NCI-H1417 (cell line): ENCODE results near the gene AURKAIP1.
"Not testable (repeated sequence)": the region's sequence is repeated elsewhere in the genome, so short reads cannot be mapped to it uniquely, and the experiment has no call there.

ENCODE experiments used
- DNase-seq, 3 experiments: peaks; one replicate each; lab custom pipeline; 2025; lab: John Stamatoyannopoulos, UW

AURKAIP1 gene

DNA sequence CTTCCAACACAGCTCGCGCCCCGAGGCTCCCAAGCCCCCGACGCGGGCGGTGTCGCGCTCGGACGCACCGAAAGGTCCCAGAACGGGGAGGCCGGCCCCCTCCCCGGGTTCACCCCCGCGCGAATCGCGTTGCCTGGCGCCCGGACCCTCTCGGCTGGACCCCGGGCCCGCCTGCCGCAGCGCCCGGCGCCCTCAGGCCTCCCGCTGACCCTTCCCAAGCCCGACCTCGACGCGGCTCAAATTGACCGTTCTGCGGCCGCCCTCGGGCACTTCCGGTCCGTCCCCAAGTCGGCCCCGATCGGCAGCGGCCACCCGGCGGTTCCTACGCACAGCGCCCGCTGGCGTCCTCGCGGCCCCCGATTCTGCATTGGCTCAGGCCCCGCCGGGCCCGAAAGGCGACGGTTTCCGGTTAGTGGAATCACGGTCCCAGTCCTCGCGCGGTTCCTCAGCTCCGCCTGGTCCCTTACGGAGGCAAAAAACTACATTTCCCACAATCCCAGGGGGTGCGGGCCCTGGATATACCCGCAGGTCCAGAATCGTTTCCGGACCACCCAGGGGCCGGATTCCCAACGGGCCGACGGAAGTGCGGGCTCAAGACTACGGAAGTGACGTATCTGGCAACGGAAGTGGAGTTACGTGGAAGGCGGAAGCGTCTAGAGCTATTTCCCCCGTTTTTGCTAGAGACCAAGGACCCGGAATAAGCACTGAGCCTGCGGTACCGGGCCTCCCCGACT is at the start of gene AURKAIP1:
AURKAIP1 (minus strand) TSS at position 279 of the 734 bp plus-strand sequence. CDS start 451 bp downstream, outside the sequence.
- DNase-seq: peak; percentile 98 to 100 (median 100)

DNA sequence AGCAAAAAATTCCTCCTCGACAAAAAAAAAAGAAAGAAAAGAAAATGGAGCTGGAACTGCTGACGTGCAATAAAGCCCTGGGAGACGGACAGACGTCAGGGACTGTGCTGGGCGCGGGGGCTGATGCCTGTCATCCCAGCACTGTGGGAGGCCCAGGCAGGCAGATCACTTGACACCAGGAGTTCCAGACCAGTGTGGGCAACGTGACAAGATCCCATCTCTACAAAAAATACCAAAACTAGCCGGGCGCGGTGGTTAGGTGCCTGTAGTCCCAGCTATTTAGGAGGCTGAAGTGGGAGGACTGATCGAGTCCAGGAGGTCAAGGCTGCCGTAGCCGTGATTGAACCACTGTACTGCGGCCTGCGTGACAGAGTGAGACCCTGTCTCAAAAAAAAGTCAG is 49.7 kb upstream of the AURKAIP1 start:
- DNase-seq: no peak

DNA sequence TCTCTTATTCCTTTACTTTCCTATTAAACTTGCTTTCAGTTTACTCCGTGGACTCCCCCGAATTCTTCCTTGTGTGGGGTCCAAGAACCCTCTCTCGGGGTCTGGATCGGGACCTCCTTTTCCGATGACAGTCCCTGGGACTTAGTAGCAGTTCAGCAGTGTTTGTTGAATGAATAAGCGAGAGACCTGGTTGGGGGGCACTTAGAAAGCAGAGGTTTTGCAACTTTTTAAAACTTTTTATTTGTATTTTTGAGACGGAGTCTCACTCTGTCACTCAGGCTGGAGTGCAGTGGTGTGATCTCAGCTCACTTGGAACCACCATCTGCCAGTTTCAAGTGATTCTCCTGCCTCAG is 48.2 kb upstream of the AURKAIP1 start:
- DNase-seq: no peak

GRCh38 chr1:1422465-1423244 is 47.6 kb upstream of the AURKAIP1 start:
- DNase-seq: no peak

- DNase-seq: peak in 1 of 3 experiments; percentile 47
These were observed 47.0 kb upstream of the AURKAIP1 start for GRCh38 chr1:1421907-1422464.

DNA sequence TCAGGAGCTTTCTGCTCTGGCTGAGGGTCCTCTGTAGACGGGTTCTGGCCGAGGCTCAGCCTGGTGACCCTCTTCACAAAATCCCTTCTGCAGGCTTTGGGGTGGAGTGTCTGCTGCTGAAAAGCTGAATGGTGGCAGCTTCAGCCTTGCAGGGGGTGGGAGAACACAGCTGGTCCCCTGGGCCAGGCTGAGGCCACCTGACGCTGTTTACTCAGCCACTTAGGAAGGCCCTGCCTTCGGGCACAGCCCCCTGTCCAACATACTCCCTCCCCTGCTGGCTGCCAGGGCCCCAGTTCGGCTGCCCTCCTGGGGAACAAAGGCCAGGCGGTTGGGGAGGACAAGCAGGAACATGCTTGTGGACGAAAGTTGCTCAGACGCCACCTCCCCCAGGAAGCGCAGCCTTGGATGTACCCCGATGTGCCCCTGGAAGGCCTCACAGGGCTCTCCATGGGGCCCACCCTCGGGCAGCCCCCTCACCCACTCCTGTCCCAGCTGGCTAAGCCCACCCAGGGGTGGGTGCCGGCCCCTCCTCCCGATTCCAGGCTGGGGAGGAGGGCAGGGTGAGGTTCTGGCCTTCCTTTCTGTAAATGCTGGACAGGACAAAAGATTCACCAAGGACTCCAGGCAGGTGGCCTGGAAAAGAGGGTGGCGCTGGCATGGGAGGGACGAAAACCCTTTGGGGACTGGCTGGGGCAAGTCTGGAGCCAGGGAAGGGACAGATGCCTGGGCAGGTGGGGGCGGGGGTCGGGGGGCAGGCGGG is 46.3 kb upstream of the AURKAIP1 start, which contains the start of gene ANKRD65:
ANKRD65 (minus strand) TSS at position 130 of the 760 bp plus-strand sequence. CDS start 271 bp downstream, outside the sequence.
- DNase-seq: peak; percentile 25 to 97 (median 92)

DNA sequence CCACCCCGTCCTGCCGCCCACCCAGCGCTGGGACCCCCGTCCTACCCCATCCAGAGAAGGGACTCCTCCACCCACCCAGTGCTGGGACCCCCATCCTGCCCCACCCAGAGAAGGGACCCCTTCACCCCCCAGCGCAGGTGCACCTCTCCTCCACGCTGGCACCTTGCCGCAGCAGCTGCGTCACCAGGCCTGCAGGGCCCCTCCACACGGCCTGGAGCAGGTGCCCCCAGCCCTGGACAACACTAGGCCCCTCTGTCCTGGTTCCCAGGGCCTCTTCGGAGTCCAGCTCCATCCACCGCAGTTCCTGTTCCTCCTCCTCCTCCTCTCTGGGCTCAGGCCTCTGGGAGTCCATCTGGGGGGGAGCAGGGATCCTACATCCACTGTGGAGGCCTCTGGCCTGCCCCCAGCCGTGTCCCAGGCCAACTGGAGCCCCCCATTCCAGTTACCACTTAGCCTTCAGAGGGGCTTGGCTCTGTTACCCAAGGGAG is 45.7 kb upstream of the AURKAIP1 start:
- no peak for DNase-seq

DNA sequence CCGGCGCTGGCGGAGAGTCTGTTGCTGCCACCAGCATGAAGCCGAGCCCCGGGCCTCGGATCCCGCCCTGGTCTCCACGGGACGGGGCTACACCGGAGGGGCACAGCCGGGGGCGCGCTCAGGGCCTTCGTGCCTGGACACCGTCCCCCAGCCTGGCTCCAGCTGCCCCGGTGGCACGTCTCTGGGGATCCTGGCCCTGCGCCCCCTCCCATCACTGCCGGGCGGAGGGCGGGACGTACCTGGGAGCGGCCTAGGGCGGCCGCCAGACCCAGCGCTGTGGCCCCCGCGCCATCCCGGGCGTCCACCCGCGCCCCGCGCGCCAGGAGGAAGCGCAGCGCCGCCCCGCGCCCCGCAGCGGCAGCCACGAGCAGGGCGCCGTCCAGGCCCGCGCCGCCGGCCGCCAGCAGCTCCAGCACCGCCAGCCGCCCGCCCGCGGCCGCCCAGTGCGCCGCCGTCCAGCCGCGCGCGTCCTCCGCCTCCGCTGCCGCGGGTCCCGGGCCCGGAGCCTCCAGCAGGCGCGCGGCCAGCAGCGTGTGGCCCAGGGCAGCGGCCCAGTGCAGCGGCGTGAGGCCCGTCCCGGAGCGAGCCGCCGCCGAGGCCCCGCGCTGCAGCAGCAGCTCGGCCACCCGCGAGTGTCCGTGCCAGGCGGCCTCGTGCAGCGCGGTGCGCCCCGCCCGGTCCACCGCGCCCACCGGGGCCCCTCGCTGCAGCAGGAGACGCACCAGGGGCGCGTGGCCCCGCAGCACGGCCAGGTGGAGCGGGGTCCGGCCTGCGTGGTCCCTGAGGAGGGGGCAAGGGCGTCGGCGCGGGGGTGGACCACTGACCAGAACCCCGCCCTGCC is 45.0 kb upstream of the AURKAIP1 start:
- DNase-seq: peak in 1 of 3 experiments; percentile 36

DNA sequence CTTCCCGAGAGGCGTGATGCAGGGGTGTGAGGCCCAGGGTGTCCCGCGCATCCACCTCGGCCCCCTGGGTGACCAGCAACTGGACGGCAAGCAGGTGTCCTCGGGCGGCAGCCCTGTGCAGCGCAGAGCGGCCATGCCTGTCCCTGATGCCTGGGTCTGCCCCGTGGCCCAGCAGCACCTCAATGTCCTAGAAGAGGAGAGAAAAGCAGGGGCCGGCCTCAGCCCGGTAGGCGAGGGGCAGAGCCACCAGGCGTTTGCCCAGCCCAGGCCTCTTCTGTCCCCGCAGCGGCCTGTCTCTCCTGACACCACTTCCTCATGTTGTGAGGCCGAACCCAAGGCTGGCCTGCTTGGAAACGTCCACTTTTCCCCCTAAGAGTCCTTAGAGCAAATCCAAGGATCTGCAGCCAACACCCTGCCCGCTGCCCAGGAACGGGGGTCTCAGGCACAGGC is 44.4 kb upstream of the AURKAIP1 start:
- DNase-seq: no peak

DNA sequence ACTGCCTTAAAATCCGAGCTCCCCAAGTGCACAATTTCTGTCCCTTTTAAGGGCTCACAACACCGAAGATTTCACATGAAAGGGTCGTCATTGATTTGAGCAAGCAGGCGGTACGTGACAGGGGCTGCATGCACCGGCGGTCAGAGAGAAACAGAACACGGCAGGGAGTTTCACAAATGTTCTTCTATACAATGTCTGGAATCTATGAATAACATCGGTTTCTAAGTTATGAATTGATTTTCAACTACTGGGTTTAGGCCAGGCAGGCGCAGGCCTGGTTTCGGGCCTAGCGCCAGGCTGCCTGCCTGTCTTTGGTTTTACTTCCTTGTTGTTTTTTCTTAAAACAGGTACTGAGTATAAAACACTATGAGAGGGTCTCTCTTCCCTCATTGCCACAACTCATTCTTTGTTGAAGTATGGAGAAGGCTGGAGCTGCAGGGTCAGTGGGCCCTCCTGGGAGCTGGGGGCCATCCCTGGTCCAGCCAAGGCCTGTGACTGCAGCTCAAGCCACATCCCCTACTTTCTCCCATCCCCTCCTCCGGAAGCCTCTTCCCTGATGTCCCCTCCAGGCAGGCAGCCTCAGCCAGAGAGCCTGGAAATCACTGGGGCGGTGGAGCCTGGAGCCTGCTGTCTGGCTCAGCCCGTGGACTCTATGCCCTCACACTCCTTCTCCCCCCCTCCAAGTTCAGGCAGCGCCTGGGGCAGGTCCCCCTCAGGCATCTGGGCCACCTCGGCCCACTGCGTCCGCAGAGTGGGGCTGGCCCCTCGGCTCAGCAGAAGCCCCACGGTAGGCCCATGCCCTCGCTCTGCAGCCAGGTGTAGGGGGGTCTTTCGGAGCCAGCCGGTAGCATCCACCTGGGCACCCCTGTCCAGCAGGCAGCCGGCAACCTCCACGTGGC is 43.7 kb upstream of the AURKAIP1 start:
- no peak for DNase-seq

DNA sequence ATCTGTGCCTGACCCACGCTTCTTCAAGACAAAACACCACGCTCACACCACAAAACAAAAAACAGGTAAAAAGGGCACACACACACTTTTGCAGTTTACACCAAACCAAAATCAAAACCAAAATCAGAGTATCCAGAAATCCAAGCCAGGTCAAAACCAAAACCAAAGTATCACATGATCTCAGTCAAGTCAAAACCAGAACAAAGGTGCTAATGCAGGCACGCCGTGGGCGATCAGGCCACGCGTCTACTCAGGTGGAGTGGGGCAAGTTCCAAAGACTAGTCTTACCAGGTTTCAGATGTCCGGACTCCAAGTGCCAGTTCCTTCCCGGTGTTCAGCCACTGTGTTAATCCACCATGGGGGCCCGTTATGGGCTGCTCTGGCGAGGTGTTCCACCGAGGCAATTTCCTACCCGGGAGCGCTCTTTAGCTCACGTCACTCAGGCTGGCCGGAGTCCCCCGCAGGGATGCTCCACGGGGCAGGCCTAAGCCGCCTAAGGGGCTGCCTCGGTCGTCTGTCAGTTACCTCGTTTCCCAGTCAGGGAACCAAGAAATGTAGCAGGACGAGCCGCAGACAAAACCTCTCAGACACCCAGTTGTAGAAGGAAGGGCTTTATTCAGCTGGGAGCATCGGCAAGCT is 42.9 kb upstream of the AURKAIP1 start:
- DNase-seq: not testable (repeated sequence)

DNA sequence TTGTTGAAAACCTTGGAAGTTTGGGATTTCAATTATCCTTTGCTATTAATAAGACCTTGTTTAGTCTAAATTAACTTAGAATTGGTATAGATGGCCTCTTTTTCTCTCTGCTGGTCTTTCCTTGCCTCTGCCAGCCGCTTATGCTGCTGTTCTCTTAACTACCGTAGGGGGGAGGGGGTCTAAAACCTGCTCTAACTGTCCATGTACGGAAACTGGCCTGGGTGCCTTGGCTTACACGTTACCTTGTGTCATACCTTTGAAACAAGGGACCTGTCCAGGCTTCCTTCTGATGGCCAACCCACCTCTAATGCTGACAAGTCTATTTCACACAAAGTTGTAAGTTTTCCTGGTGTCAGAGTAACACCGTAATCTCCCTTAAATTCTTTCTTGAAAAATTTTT is 42.4 kb upstream of the AURKAIP1 start:
- not testable (repeated sequence) for DNase-seq

GRCh38 chr1:1415751-1416150 is 40.7 kb upstream of the AURKAIP1 start:
- no peak for DNase-seq

- DNase-seq: not testable (repeated sequence)
These were observed 37.4 kb upstream of the AURKAIP1 start for GRCh38 chr1:1412311-1412902.

DNA sequence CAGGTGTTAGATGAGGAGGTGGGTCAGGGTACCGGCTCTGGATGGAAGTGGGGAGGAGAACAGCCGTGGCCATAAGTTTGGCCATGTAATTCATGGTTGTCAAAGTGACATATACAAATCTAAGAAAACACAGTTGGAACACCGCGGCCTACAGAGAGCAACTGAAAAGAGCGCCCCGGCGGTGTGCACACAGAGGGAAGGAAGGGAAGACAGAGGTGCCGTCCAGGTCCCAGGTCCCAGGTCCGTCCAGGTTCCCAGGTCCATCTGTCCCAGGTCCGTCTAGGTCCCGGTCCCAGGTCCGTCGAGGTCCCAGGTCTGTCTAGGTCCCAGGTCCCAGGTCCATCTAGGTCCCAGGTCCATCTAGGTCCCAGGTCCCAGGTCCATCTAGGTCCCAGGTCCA is 36.6 kb upstream of the AURKAIP1 start:
- no peak for DNase-seq

DNA sequence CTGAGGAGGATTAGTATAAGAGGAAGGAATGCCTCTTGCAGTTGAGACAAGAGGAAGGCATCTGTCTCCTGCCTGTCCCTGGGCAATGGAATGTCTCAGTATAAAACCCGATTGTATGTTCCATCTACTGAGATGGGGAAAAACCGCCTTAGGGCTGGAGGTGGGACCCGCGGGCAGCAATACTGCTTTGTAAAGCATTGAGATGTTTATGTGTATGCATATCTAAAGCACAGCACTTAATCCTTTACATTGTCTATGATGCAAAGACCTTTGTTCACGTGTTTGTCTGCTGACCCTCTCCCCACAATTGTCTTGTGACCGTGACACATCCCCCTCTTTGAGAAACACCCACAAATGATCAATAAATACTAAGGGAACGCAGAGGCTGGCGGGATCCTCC is 35.2 kb upstream of the AURKAIP1 start:
- not testable (repeated sequence) for DNase-seq

DNA sequence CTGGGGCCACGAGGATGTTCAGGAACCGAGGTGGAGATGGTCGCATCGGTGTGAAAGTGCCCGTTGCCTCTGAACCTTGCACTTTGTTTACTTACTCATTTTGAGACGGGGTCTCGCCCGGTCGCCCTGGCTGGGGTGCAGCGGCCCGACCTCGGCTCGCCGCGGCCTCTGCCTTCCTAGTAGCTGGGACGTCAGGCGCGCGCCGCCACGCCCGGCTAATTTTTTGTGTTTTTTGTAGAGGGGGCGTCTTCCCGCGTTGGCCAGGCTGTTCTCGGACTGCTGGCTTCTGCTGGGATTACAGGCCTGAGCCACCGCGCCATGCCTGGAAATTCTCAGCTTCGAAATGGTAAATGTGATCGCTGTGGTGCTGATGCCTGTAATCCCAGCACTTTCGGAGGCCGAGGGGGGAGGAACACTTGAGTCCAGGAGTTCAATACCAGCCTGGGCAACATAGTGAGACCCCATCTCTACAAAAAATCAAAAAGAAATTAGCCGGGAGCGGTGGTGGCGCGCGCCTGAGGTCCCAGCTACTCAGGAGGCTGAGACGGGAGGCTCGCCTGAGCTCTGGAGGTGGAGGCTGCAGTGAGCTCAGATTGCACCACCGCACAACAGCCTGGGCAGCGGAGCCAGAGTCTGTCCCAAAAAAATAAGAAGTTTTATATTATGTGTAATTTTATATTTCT is 32.8 kb upstream of the AURKAIP1 start:
- DNase-seq: peak in 1 of 3 experiments; percentile 54
